Breast epithelium (tissue), 3 donors: ENCODE results near the gene SYCP2L.

Experiments used
- CTCF ChIP-seq, 3 donors: fragments of 450-650 bp; IDR thresholded peaks; one replicate each; pipeline ENCODE4 v1.5.1; 2016 to 2017; ENCODE audit warnings: antibody characterized with exemption in 3 of 3, mild to moderate bottlenecking in 3 of 3, moderate library complexity in 3 of 3
- POLR2A ChIP-seq: fragments of 450-650 bp; IDR thresholded peaks from one replicate; pipeline ENCODE4 v1.6.1; 2016; ENCODE audit warnings: antibody characterized with exemption, mild to moderate bottlenecking, moderate library complexity

GRCh38 chr6:10976571-10976970, 89.7 kb downstream of the SYCP2L start:
- TF ChIP-seq POLR2A (no peak), CTCF (IDR thresholded peaks at IDR 0.05) (no peak)
